Measurements from ENCODE around the gene IFI16. TPM values are rescaled to one million over a fixed set of nuclear protein-coding genes. Genes with fewer than 3 reads are reported as not detected.

IFI16 gene
- total and polyA plus RNA-seq, 2 of the 4 experiments (the other 2 are of a cell fraction), result 45.0 to 65.3 TPM

DNA sequence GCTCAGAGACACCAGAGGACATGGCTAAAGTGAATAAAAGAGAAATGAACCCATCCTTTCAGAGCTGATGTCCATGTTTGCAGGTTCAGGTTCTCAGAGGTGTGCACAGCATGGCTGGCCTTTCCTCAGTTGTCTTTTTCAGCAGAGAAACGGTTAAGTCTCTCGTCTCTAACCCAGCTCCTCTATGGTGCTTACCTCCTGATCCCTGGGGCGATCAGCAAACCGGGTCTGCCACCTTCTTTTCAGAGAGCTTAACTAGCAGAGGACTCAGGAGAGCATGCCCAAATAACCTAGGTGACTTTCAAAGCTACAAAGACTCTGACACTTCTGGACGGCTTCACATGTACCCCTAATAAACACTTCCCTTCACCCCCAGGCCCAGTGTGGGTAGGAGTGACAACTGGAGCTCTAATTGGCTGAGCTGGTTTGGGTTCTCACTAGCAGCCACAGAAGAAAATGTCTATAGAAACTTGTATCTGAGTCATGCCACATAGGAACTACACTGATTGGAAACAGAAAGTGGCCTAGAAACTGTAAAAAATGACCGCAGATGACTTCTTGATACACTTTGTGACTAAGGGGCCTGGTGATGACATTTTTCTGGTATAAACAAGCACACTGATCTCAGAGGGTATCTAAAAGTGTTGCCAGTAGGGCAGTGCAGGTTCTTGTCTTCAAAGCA is 66.9 kb downstream of the IFI16 start, which contains the start of gene AIM2:
TSS of gene AIM2 (minus strand) at position 329 of the 682 bp plus-strand sequence. CDS start 3,267 bp downstream, outside the sequence.
- no peaks in the 10 kb centered on the region for H3K4me1 ChIP-seq (ENCODE audit: control insufficient read depth, insufficient read depth, low read length)
- H3K27ac ChIP-seq (ENCODE audit: insufficient read depth, low read length), result no peak within 1 kb of the TSS
- no peak within 1 kb of the TSS for H3K4ac ChIP-seq (ENCODE audit: low read depth, low read length)
- H4K20me1 ChIP-seq (ENCODE audit: insufficient read depth, low read length), result no peaks in the 10 kb centered on the region
- ChIA-PET CTCF (interaction anchor here (0.8 kb wide), 1 partner anchor 143 kb away, joined by 4 read pairs; no protein-coding TSS in a partner anchor), POLR2A (ENCODE audit: unreplicated experiment) (no interaction called here)
- no peak within 1 kb of the TSS for H3K56ac ChIP-seq (ENCODE audit: extremely low read depth, insufficient read depth, low read length)
- no peaks in the 10 kb centered on the region for H3K79me1 ChIP-seq (ENCODE audit: low read depth in 1 of 2, low read length in 2 of 2)
- no peak within 1 kb of the TSS for H3K9ac ChIP-seq (ENCODE audit: low read depth, low read length)
- no peak for TF ChIP-seq FOS (IDR thresholded peaks at IDR 0.05; ENCODE audit: low read depth, low read length)
- TF ChIP-seq MXI1 (IDR thresholded peaks at IDR 0.05; ENCODE audit: borderline replicate concordance, low read depth, low read length), result no peak
- no peak for TF ChIP-seq BHLHE40 (IDR thresholded peaks at IDR 0.05; ENCODE audit: low read depth, low read length)
- no peak for TF ChIP-seq MAZ (IDR thresholded peaks at IDR 0.05; ENCODE audit: borderline replicate concordance, low read depth, low read length)
- TF ChIP-seq USF2 (IDR thresholded peaks at IDR 0.05; ENCODE audit: low read depth, low read length), result no peak
- no peak for TF ChIP-seq CHD1 (IDR thresholded peaks at IDR 0.05; ENCODE audit: low read depth, low read length)
- no peak for TF ChIP-seq MAFK (IDR thresholded peaks at IDR 0.05; ENCODE audit: low read depth, low read length)
- no peak for TF ChIP-seq NFE2L2 (IDR thresholded peaks at IDR 0.05; ENCODE audit: low read depth, low read length)
- no peak for TF ChIP-seq RAD21 (IDR thresholded peaks at IDR 0.05; ENCODE audit: low read length)
- TF ChIP-seq RCOR1 (IDR thresholded peaks at IDR 0.05; ENCODE audit: insufficient replicate concordance, low read length), result no peak
- TF ChIP-seq POLR2A (IDR thresholded peaks at IDR 0.05; ENCODE audit: low read depth, low read length), result no peak
- no peak for TF ChIP-seq ELK1 (IDR thresholded peaks at IDR 0.05; ENCODE audit: borderline replicate concordance, low read depth, low read length)
- TF ChIP-seq RFX5 (IDR thresholded peaks at IDR 0.05; ENCODE audit: low read depth, low read length), result no peak
- H3K14ac ChIP-seq (replicated peaks; ENCODE audit: low read depth, low read length), result no peak within 1 kb of the TSS
- WGBS, 2 experiments (ENCODE audit: extremely low coverage in 2 of 2, insufficient read length in 1 of 2), result 80% methylated on average over 3 of the region's 6 CpGs; no CpG with 5 or more reads in 1 of the 2 experiments
- no TSS peak for BruUV-seq (replicated peaks)
- DNase-seq, result no peak
- H3K23ac ChIP-seq (ENCODE audit: low read depth, low read length), result no peak within 1 kb of the TSS
- H2AK5ac ChIP-seq (ENCODE audit: low read depth, low read length), result no peak within 1 kb of the TSS
- no peak within 1 kb of the TSS for H2AK9ac ChIP-seq (replicated peaks; ENCODE audit: low read depth, low read length, poor library complexity)
- intact Hi-C loops (cut with micrococcal nuclease), result loop anchor here (10.0 kb wide), 2 partner anchors 282 to 552 kb away; no protein-coding TSS in a partner anchor
- H3K36me3 ChIP-seq (ENCODE audit: control insufficient read depth, insufficient read depth, low read length), result no peaks in the 10 kb centered on the region
- no peak within 1 kb of the TSS for H2BK120ac ChIP-seq (ENCODE audit: low read depth, low read length)
- no peak within 1 kb of the TSS for H4K91ac ChIP-seq (ENCODE audit: insufficient read depth, low read depth, low read length)
- H4K5ac ChIP-seq (ENCODE audit: low read depth, low read length), result no peak within 1 kb of the TSS
- H3K4me2 ChIP-seq (ENCODE audit: low read depth, low read length), result no peak within 1 kb of the TSS
- in situ Hi-C loops (cut with MboI; ENCODE audit: low sequenced_read_pairs), result no loop called here
- H3K9me1 ChIP-seq (ENCODE audit: insufficient read depth, low read length), result no peaks in the 10 kb centered on the region
- H2BK20ac ChIP-seq (ENCODE audit: low read depth, low read length), result no peak within 1 kb of the TSS
- no peak within 1 kb of the TSS for H3K4me3 ChIP-seq (ENCODE audit: insufficient read depth, low read depth, low read length)
- no peak for ATAC-seq (ENCODE audit: low read depth)
- peaks cover 2% of the 10 kb centered on the region for H3K27me3 ChIP-seq (ENCODE audit: control insufficient read depth, insufficient read depth, low read length)
- H3K9me3 ChIP-seq (ENCODE audit: control insufficient read depth, insufficient read depth, low read length), result no peaks in the 10 kb centered on the region
- H2BK15ac ChIP-seq (ENCODE audit: low read depth, low read length), result no peak within 1 kb of the TSS
- no peak within 1 kb of the TSS for H4K8ac ChIP-seq (ENCODE audit: low read depth in 2 of 2, low read length in 2 of 2)
- H2AFZ ChIP-seq (replicated peaks; ENCODE audit: low read length, poor library complexity), result peak within 1 kb of the TSS; percentile 14
- no peak within 1 kb of the TSS for H2BK5ac ChIP-seq (ENCODE audit: low read depth, low read length, poor library complexity, severe bottlenecking)
- no peak within 1 kb of the TSS for H3K18ac ChIP-seq (ENCODE audit: low read depth, low read length)
- dilution Hi-C loops (cut with HindIII; ENCODE audit: low sequenced_read_pairs, unreplicated experiment), result no loop called here
